HTR-8/SVneo (cell line): ENCODE data around the gene SNRNP35.
"Not testable (repeated sequence)": the region's sequence is repeated elsewhere in the genome, so short reads cannot be mapped to it uniquely, and the experiment has no call there.

Source experiments
- DNase-seq: peaks from one replicate; pipeline ENCODE4 v3.0.0; 2011; ENCODE audit warnings: low spot score, mixed read lengths; ENCODE audit not compliant: insufficient read length
- FAIRE-seq: peaks from 2 replicates; lab custom pipeline; 2011; peaks lifted over from hg19 to GRCh38; lab: Jason Lieb, UNC

Gene SNRNP35

GRCh38 chr12:123457980-123458779 lies at the start of gene SNRNP35:
Gene SNRNP35, plus strand, starts transcription at chr12:123458139. Its CDS starts 7,402 bp downstream, at chr12:123465541.
- peak; percentile 69 for DNase-seq

GRCh38 chr12:123408619-123409018 lies 49.3 kb upstream of the SNRNP35 start:
- FAIRE-seq, DNase-seq: not testable (repeated sequence)

More at GRCh38 chr12:123457980-123458779, at the start of gene SNRNP35:
- no peak for FAIRE-seq

GRCh38 chr12:123409284-123410040 lies 48.5 kb upstream of the SNRNP35 start:
- not testable (repeated sequence) for DNase-seq, FAIRE-seq

- no peak for DNase-seq
- FAIRE-seq = no peak
Measured at GRCh38 chr12:123410041-123410412, 47.9 kb upstream of the SNRNP35 start.

GRCh38 chr12:123421314-123421713 lies 36.6 kb upstream of the SNRNP35 start:
- FAIRE-seq (no peak), DNase-seq (no peak)

- FAIRE-seq = no peak
- no peak for DNase-seq
Measured at GRCh38 chr12:123427036-123427769, 30.7 kb upstream of the SNRNP35 start.

GRCh38 chr12:123428591-123428990 lies 29.3 kb upstream of the SNRNP35 start:
- DNase-seq (no peak), FAIRE-seq (no peak)

GRCh38 chr12:123429101-123429500 lies 28.8 kb upstream of the SNRNP35 start:
- FAIRE-seq, DNase-seq: not testable (repeated sequence)

- FAIRE-seq = not testable (repeated sequence)
Measured at GRCh38 chr12:123431951-123432817, 25.8 kb upstream of the SNRNP35 start.

GRCh38 chr12:123433615-123434014 lies 24.3 kb upstream of the SNRNP35 start:
- no peak for DNase-seq
- FAIRE-seq = no peak

More at GRCh38 chr12:123431951-123432817, 25.8 kb upstream of the SNRNP35 start:
- DNase-seq = not testable (repeated sequence)

- FAIRE-seq = no peak
- DNase-seq = no peak
Measured at GRCh38 chr12:123435636-123436016, 22.3 kb upstream of the SNRNP35 start.

GRCh38 chr12:123436017-123436964 lies 21.6 kb upstream of the SNRNP35 start, which contains the start of gene RILPL2:
Gene RILPL2, minus strand, starts transcription at chr12:123436684. Its CDS starts 264 bp downstream, at chr12:123436420.
- FAIRE-seq (no peak), DNase-seq (peak; percentile 75)

- FAIRE-seq (no peak), DNase-seq (no peak)
Measured at GRCh38 chr12:123441523-123442164, 16.3 kb upstream of the SNRNP35 start.

- DNase-seq = no peak
- FAIRE-seq = no peak
Measured at GRCh38 chr12:123442774-123443173, 15.2 kb upstream of the SNRNP35 start.

GRCh38 chr12:123444092-123445026 lies 13.6 kb upstream of the SNRNP35 start:
- DNase-seq (no peak), FAIRE-seq (no peak)

- FAIRE-seq = no peak
Measured at GRCh38 chr12:123445388-123446332, 12.3 kb upstream of the SNRNP35 start.

More at GRCh38 chr12:123445388-123446332, 12.3 kb upstream of the SNRNP35 start:
- DNase-seq = peak; percentile 23
